HEK293 (cell line): ENCODE data around the gene USHBP1.

Experiments
- MYNN ChIP-seq: fragments of 450-650 bp; formaldehyde crosslinking; IDR thresholded peaks from 2 replicates; pipeline ENCODE4 v1.5.1; 2016; ENCODE audit warnings: missing biosample characterization, missing genetic modification characterization, borderline replicate concordance
- SETDB1 ChIP-seq: IDR thresholded peaks from one replicate; pipeline ENCODE4 v1.6.1; 2017; ENCODE audit warnings: mild to moderate bottlenecking, low read length, moderate library complexity, mixed read lengths; ENCODE audit not compliant: insufficient read length
- ZBTB21 ChIP-seq: fragments of 450-650 bp; formaldehyde crosslinking; IDR thresholded peaks from 2 replicates; pipeline ENCODE4 v1.5.1; 2017; ENCODE audit warnings: missing biosample characterization, missing genetic modification characterization
- ZEB2 ChIP-seq: fragments of 450-650 bp; formaldehyde crosslinking; IDR thresholded peaks from 2 replicates; pipeline ENCODE4 v1.5.1; 2016; ENCODE audit warnings: missing biosample characterization, missing genetic modification characterization
- ZFP41 ChIP-seq: fragments of 450-650 bp; formaldehyde crosslinking; IDR thresholded peaks from 2 replicates; pipeline ENCODE4 v1.5.1; 2016; ENCODE audit warnings: missing biosample characterization, missing genetic modification characterization, borderline replicate concordance
- ZNF184 ChIP-seq: fragments of 450-650 bp; IDR thresholded peaks from 2 replicates; pipeline ENCODE4 v1.5.1; 2018; ENCODE audit warnings: missing biosample characterization, mild to moderate bottlenecking, missing genetic modification characterization
- ZNF24 ChIP-seq: fragments of 450-650 bp; formaldehyde crosslinking; IDR thresholded peaks from 2 replicates; pipeline ENCODE4 v1.5.1; 2016; ENCODE audit warnings: missing biosample characterization, missing genetic modification characterization
- ZNF416 ChIP-seq: fragments of 450-650 bp; formaldehyde crosslinking; IDR thresholded peaks from 2 replicates; pipeline ENCODE4 v1.5.1; 2016; ENCODE audit warnings: missing biosample characterization, missing genetic modification characterization
- ZNF677 ChIP-seq: fragments of 450-650 bp; IDR thresholded peaks from 2 replicates; pipeline ENCODE4 v1.5.0; 2018; ENCODE audit warnings: missing biosample characterization, mild to moderate bottlenecking, missing genetic modification characterization, moderate library complexity
- ZNF776 ChIP-seq: fragments of 450-650 bp; formaldehyde crosslinking; IDR thresholded peaks from 2 replicates; pipeline ENCODE4 v1.5.0; 2017; ENCODE audit warnings: missing biosample characterization, missing genetic modification characterization, borderline replicate concordance
- TF ChIP-seq, protein P1 (sequence below): fragments of 450-650 bp; formaldehyde crosslinking; IDR thresholded peaks from 2 replicates; pipeline ENCODE4 v1.5.1; 2016; ENCODE audit warnings: missing biosample characterization, missing genetic modification characterization

GRCh38 chr19:17209126-17210036 lies 55.2 kb downstream of the USHBP1 start:
- no peak for TF ChIP-seq MYNN (tag by site-specific recombination)
- TF ChIP-seq, protein P1, sequence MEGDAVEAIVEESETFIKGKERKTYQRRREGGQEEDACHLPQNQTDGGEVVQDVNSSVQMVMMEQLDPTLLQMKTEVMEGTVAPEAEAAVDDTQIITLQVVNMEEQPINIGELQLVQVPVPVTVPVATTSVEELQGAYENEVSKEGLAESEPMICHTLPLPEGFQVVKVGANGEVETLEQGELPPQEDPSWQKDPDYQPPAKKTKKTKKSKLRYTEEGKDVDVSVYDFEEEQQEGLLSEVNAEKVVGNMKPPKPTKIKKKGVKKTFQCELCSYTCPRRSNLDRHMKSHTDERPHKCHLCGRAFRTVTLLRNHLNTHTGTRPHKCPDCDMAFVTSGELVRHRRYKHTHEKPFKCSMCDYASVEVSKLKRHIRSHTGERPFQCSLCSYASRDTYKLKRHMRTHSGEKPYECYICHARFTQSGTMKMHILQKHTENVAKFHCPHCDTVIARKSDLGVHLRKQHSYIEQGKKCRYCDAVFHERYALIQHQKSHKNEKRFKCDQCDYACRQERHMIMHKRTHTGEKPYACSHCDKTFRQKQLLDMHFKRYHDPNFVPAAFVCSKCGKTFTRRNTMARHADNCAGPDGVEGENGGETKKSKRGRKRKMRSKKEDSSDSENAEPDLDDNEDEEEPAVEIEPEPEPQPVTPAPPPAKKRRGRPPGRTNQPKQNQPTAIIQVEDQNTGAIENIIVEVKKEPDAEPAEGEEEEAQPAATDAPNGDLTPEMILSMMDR (tag by site-specific recombination) = no peak
- no peak for TF ChIP-seq ZNF184 (tag by site-specific recombination)
- no peak for TF ChIP-seq ZEB2 (tag by site-specific recombination)
- no peak for TF ChIP-seq ZNF24 (tag by site-specific recombination)
- TF ChIP-seq ZNF416 (tag by site-specific recombination) = no peak
- TF ChIP-seq SETDB1 = no peak
- TF ChIP-seq ZNF776 (tag by site-specific recombination) = no peak
- no peak for TF ChIP-seq ZNF677 (tag by site-specific recombination)
- no peak for TF ChIP-seq ZBTB21
- TF ChIP-seq ZFP41 = no peak
